Upper lobe of right lung (tissue), 1 donor: ENCODE measurements around the gene RASL11B. TPM values are rescaled to one million over a fixed set of nuclear protein-coding genes. Genes with fewer than 3 reads are reported as not detected.

ENCODE experiments used
- ATAC-seq: fragments of 200-7000 bp; cut with Tn5 transposase; one replicate; pipeline ENCODE4 v1.9.1; 2020; ENCODE audit warnings: mild to moderate bottlenecking, moderate library complexity
- DNase-seq: peaks from one replicate; pipeline ENCODE4 v3.0.0-alpha.2; 2020
- H3K27ac ChIP-seq: fragments of 200-600 bp; one replicate; pipeline ENCODE4 v1.8.0; 2022
- H3K27me3 ChIP-seq: fragments of 200-600 bp; one replicate; pipeline ENCODE4 v1.8.0; 2022; ENCODE audit warnings: mild to moderate bottlenecking
- H3K36me3 ChIP-seq: fragments of 200-600 bp; one replicate; pipeline ENCODE4 v1.8.0; 2022
- H3K4me1 ChIP-seq: fragments of 200-600 bp; one replicate; pipeline ENCODE4 v1.8.0; 2022
- H3K4me3 ChIP-seq: fragments of 200-600 bp; one replicate; pipeline ENCODE4 v1.8.0; 2022; ENCODE audit warnings: mild to moderate bottlenecking
- H3K9me3 ChIP-seq: fragments of 200-600 bp; one replicate; pipeline ENCODE4 v1.8.0; 2022
- CTCF ChIP-seq: fragments of 200-600 bp; IDR thresholded peaks from one replicate; pipeline ENCODE4 v1.8.0; 2022; ENCODE audit warnings: antibody characterized with exemption
- intact Hi-C: fragments of 100-400 bp; cut with DNase I; formaldehyde crosslinking; loops from one replicate; pipeline ENCODE4 v1.11.0; 2022
- total RNA-seq: library from RNA; stranded (reverse); fragmentation: NEBNext Ultra II Directional; extraction: Animal tissue kit (Norgen Biotek cat#: 25700); gene quantifications from one replicate; pipeline ENCODE4 v1.2.1, GENCODE V29; 2021
- donor health status: DM: no; HTN: yes; CAD: no; lungs with severe emphysema.

Gene RASL11B
- total RNA-seq, 1 donor from 2014 or later = 2.2 TPM

GRCh38 chr4:52864793-52865192 lies 2.7 kb downstream of the RASL11B start:
- peaks cover 23% of the 10 kb centered on the region for H3K4me1 ChIP-seq
- no peak for TF ChIP-seq CTCF
- H3K9me3 ChIP-seq = no peaks in the 10 kb centered on the region
- no peak for DNase-seq
- no peak overlapping the region for H3K4me3 ChIP-seq
- intact Hi-C loops = loop anchor here (10.0 kb wide), 1 partner anchor 120 kb away; no protein-coding TSS in a partner anchor
- H3K27ac ChIP-seq = no peak overlapping the region
- H3K27me3 ChIP-seq = peaks cover 15% of the 10 kb centered on the region
- ATAC-seq = no peak
- no peaks in the 10 kb centered on the region for H3K36me3 ChIP-seq

- DNase-seq (no peak), ATAC-seq (no peak)
- Histone ChIP-seq H3K27me3 (peaks cover 15% of the 10 kb centered on the region), H3K27ac (no peak overlapping the region), H3K36me3 (no peaks in the 10 kb centered on the region), H3K9me3 (no peaks in the 10 kb centered on the region), H3K4me3 (no peak overlapping the region), H3K4me1 (peaks cover 28% of the 10 kb centered on the region)
- intact Hi-C loops = loop anchor here (10.0 kb wide), 1 partner anchor 120 kb away; no protein-coding TSS in a partner anchor
- no peak for TF ChIP-seq CTCF
Observed at GRCh38 chr4:52865300-52865699, 3.2 kb downstream of the RASL11B start.

- DNase-seq (no peak), ATAC-seq (no peak)
- H3K4me1 ChIP-seq = peaks cover 24% of the 10 kb centered on the region
- H3K36me3 ChIP-seq = no peaks in the 10 kb centered on the region
- intact Hi-C loops = loop anchor here (10.0 kb wide), 1 partner anchor 122 kb away; no protein-coding TSS in a partner anchor
- TF ChIP-seq CTCF = no peak
- H3K27me3 ChIP-seq = peaks cover 11% of the 10 kb centered on the region
- H3K27ac ChIP-seq = no peak overlapping the region
- H3K4me3 ChIP-seq = no peak overlapping the region
- H3K9me3 ChIP-seq = no peaks in the 10 kb centered on the region
Observed at GRCh38 chr4:52866734-52867133, 4.6 kb downstream of the RASL11B start.

DNA sequence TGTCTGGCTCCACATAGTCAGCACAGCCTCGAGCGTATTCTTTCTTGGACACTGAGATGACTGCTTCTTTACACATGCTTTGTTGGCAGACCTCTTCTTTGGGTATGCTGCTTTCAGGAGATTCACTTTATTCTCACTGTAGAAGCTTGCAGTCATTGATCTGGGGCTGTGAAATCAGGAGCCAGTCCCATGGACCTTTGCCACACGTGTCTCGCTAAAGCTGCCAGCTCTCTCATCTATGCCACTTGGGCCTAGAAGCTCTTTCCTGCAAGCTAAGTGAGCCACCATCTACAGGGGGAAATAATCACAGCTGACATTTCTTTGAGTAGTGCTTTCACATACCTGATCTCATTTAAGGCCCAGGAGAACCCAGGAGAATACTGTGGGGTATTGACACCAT lies 5.0 kb downstream of the RASL11B start:
- H3K27ac ChIP-seq = no peak overlapping the region
- no peak for ATAC-seq
- H3K4me3 ChIP-seq = no peak overlapping the region
- intact Hi-C loops = loop anchor here (10.0 kb wide), 1 partner anchor 122 kb away; no protein-coding TSS in a partner anchor
- no peak for DNase-seq
- peaks cover 23% of the 10 kb centered on the region for H3K4me1 ChIP-seq
- no peaks in the 10 kb centered on the region for H3K36me3 ChIP-seq
- TF ChIP-seq CTCF = no peak
- H3K27me3 ChIP-seq = peaks cover 11% of the 10 kb centered on the region
- no peaks in the 10 kb centered on the region for H3K9me3 ChIP-seq

GRCh38 chr4:52868133-52868532 lies 6.0 kb downstream of the RASL11B start:
- DNase-seq = peak; percentile 63
- intact Hi-C loops = loop anchor here (10.0 kb wide), 1 partner anchor 123 kb away; no protein-coding TSS in a partner anchor

More at GRCh38 chr4:52868133-52868532, 6.0 kb downstream of the RASL11B start:
- no peak overlapping the region for H3K4me3 ChIP-seq
- H3K27me3 ChIP-seq = peaks cover 4% of the 10 kb centered on the region
- H3K4me1 ChIP-seq = peaks cover 17% of the 10 kb centered on the region
- TF ChIP-seq CTCF = peak; percentile 10
- no peaks in the 10 kb centered on the region for H3K9me3 ChIP-seq
- no peaks in the 10 kb centered on the region for H3K36me3 ChIP-seq
- H3K27ac ChIP-seq = no peak overlapping the region
- ATAC-seq = peak; percentile 76
